ENCODE data around the gene MYO5A. TPM values are rescaled to one million over a fixed set of nuclear protein-coding genes. Genes with fewer than 3 reads are reported as not detected.

MYO5A gene
- total and polyA plus RNA-seq, 9 of the 15 experiments (the other 6 are each of a cell fraction or from before 2014, with no cell fraction given) = 0.03 to 0.82 (median 0.40) TPM

DNA sequence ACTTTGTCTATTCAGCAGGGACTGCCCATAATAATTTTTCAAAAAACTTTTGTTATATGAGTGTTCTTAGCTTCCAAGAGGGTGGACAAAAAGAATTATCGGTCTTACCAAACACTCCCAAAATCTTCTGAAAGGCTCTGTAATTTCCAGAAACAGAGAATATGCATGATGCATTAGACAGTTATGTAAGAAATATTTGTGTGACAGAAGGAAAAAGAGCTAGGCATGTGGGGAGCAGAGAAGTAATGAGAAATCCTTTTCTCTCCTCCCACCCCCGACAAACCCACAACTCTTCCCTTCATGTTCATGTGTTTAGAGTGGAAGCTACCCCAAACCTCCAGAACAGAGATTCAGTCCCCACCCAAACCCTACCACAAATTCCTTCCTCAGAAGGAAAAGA is 86.8 kb downstream of the MYO5A start (continued):
- TF ChIP-seq, protein P1, sequence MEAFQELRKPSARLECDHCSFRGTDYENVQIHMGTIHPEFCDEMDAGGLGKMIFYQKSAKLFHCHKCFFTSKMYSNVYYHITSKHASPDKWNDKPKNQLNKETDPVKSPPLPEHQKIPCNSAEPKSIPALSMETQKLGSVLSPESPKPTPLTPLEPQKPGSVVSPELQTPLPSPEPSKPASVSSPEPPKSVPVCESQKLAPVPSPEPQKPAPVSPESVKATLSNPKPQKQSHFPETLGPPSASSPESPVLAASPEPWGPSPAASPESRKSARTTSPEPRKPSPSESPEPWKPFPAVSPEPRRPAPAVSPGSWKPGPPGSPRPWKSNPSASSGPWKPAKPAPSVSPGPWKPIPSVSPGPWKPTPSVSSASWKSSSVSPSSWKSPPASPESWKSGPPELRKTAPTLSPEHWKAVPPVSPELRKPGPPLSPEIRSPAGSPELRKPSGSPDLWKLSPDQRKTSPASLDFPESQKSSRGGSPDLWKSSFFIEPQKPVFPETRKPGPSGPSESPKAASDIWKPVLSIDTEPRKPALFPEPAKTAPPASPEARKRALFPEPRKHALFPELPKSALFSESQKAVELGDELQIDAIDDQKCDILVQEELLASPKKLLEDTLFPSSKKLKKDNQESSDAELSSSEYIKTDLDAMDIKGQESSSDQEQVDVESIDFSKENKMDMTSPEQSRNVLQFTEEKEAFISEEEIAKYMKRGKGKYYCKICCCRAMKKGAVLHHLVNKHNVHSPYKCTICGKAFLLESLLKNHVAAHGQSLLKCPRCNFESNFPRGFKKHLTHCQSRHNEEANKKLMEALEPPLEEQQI (IDR thresholded peaks at IDR 0.05) = no peak
- TF ChIP-seq DLX4 (CRISPR knock-in tag; IDR thresholded peaks at IDR 0.05) = no peak
- TF ChIP-seq ZNF76 (CRISPR knock-in tag; IDR thresholded peaks at IDR 0.05; ENCODE audit: borderline replicate concordance) = no peak
- no peak for TF ChIP-seq TARDBP (IDR thresholded peaks at IDR 0.05)
- no peak for TF ChIP-seq HNRNPLL (IDR thresholded peaks at IDR 0.05; ENCODE audit: low read depth, low read length, poor library complexity, severe bottlenecking)

- intact Hi-C loops (cut with micrococcal nuclease) = no loop called here
- Histone ChIP-seq H4K20me1 (replicated peaks; ENCODE audit: control insufficient read depth, insufficient read depth, low read length) (no peaks in the 10 kb centered on the region), H3K4me3 (no peak overlapping the region)
Observed at GRCh38 chr15:52440946-52441345, 87.7 kb downstream of the MYO5A start.

More at GRCh38 chr15:52440946-52441345, 87.7 kb downstream of the MYO5A start:
- no peaks in the 10 kb centered on the region for H3K9me1 ChIP-seq (ENCODE audit: control insufficient read depth, insufficient read depth, low read length)
- H3K9ac ChIP-seq (ENCODE audit: insufficient read depth in 1 of 2, low read depth in 2 of 2, low read length in 2 of 2) = no peak overlapping the region
- no peak overlapping the region for H2AFZ ChIP-seq (ENCODE audit: low read depth, low read length)
- no peak for DNase-seq (ENCODE audit: extremely low read depth in 1 of 4, low spot score in 3 of 4)
- no peaks in the 10 kb centered on the region for H3K36me3 ChIP-seq (ENCODE audit: control insufficient read depth, insufficient read depth, low read length)
- in situ Hi-C loops (cut with MboI) = no loop called here
- no peak for ATAC-seq
- H3K79me2 ChIP-seq (ENCODE audit: control insufficient read depth, insufficient read depth, low read length) = no peaks in the 10 kb centered on the region
- H3K9me3 ChIP-seq (replicated peaks; ENCODE audit: control insufficient read depth, insufficient read depth, low read depth, low read length) = no peaks in the 10 kb centered on the region
- no peak for FAIRE-seq
- CTCF ChIA-PET (ENCODE audit: low intra/inter-chr PET ratio) = no interaction called here
- H3K27me3 ChIP-seq (ENCODE audit: control insufficient read depth in 2 of 2, insufficient read depth in 2 of 2, low read length in 2 of 2) = peaks cover 0 to 3% of the 10 kb centered on the region in 2 experiments; a peak in 1 of 5 replicates
- no TSS peak for BruUV-seq (replicated peaks)
- WGBS (ENCODE audit: insufficient coverage, low coverage, missing lambda C conversion rate) = 6% methylated on average over 2 of the region's 2 CpGs
- no peak for TF ChIP-seq ZKSCAN1 (IDR thresholded peaks at IDR 0.05; ENCODE audit: low read depth, low read length)
- TF ChIP-seq CCNT2 (IDR thresholded peaks at IDR 0.05; ENCODE audit: borderline replicate concordance, extremely low read depth, insufficient read length, low read depth, low read length) = no peak
- TF ChIP-seq ZBTB1 (CRISPR knock-in tag; IDR thresholded peaks at IDR 0.05; ENCODE audit: borderline replicate concordance, low read depth) = no peak
- no peak for TF ChIP-seq ZNF717 (CRISPR knock-in tag; IDR thresholded peaks at IDR 0.05)
- TF ChIP-seq STAT5B (CRISPR knock-in tag; IDR thresholded peaks at IDR 0.05) = no peak
- TF ChIP-seq RBM39 (optimal IDR thresholded peaks at IDR 0.05; ENCODE audit: low read depth, low read length) = no peak
- TF ChIP-seq NR2F6 (CRISPR knock-in tag; IDR thresholded peaks at IDR 0.05) = no peak
- H3K4me1 ChIP-seq (replicated peaks in 1 of 2; ENCODE audit: control insufficient read depth in 2 of 2, insufficient read depth in 2 of 2, low read length in 2 of 2) = no peaks in the 10 kb centered on the region
- POLR2A ChIA-PET = no interaction called here
- no peak overlapping the region for H3K27ac ChIP-seq (ENCODE audit: extremely low read depth, low read depth, low read length)
- no peak overlapping the region for H3K4me2 ChIP-seq (ENCODE audit: insufficient read depth, low read length)

Data from K562 (cell line).